Choroid plexus epithelial cell (primary cell): Measurements from ENCODE around the gene KRTAP15-1.

Experiments
- DNase-seq: peaks from one replicate; pipeline ENCODE4 v3.0.0-alpha.2; 2010; ENCODE audit warnings: low read depth
- H3K4me3 ChIP-seq: 2 replicates; pipeline ENCODE4 v1.5.1; 2011; ENCODE audit warnings: low read depth, mild to moderate bottlenecking, control low read depth, low read length, moderate library complexity
- TF ChIP-seq, protein P1 (sequence below): conservative IDR thresholded peaks from 2 replicates; pipeline ENCODE4 v1.5.1; 2011; ENCODE audit warnings: low read depth, mild to moderate bottlenecking, control low read depth, inconsistent platforms, low read length, moderate library complexity

KRTAP15-1 gene, protein sequence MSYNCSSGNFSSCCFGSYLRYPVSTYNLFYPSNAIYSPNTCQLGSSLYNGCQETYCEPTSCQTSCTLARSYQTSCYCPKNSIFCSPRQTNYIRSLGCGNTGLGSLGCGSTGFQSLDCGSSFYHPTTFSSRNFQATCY

DNA sequence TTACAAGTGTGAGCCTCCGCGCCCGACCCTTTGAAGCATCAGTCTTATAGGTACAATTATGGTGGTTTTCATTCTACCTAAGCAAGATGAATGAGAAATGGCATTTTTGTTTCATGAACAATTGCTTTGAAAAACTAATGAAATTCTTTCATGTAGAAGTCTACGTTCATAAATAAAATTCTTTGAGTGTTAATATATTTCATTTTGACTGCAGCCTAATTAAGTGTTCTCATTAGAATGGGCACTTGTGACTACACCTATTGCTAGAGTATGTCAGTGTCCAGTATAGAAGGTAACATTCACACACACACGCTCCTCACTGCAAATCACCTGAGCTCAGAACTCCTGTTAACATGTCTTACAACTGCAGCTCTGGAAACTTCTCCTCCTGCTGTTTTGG, at the start of gene KRTAP15-1:
KRTAP15-1 (plus strand) TSS at position 301 of the 400 bp plus-strand sequence; CDS start at position 354, 53 bp downstream.
- DNase-seq = no peak
- TF ChIP-seq, protein P1, sequence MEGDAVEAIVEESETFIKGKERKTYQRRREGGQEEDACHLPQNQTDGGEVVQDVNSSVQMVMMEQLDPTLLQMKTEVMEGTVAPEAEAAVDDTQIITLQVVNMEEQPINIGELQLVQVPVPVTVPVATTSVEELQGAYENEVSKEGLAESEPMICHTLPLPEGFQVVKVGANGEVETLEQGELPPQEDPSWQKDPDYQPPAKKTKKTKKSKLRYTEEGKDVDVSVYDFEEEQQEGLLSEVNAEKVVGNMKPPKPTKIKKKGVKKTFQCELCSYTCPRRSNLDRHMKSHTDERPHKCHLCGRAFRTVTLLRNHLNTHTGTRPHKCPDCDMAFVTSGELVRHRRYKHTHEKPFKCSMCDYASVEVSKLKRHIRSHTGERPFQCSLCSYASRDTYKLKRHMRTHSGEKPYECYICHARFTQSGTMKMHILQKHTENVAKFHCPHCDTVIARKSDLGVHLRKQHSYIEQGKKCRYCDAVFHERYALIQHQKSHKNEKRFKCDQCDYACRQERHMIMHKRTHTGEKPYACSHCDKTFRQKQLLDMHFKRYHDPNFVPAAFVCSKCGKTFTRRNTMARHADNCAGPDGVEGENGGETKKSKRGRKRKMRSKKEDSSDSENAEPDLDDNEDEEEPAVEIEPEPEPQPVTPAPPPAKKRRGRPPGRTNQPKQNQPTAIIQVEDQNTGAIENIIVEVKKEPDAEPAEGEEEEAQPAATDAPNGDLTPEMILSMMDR = no peak
- no peak within 1 kb of the TSS for H3K4me3 ChIP-seq

DNA sequence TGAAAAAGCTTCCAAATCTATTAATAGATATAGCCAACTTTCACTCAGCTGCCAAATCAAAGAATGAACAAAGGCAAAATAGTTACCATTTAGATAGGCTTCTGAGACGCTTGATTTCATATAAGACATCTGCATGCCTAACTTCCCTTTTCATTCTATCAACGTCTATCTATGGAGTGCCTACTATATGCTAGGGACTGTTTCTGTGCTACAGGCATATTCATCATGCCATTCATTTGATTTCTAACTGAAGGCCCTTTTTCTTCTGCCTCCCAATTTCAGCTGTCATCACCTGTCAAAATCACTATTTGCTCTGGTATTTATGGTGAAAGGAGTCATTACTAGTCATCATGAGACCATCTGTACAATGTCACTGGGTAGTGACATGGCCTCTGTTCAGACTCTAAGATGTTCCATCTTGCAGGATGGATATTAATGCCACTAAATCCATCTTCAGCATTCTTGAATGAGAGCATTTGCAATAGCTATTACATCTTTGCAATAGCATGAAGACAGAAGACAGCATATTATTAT, 48.5 kb upstream of the KRTAP15-1 start:
- TF ChIP-seq, protein P1 = no peak
- no peak for DNase-seq
- no peak overlapping the region for H3K4me3 ChIP-seq

DNA sequence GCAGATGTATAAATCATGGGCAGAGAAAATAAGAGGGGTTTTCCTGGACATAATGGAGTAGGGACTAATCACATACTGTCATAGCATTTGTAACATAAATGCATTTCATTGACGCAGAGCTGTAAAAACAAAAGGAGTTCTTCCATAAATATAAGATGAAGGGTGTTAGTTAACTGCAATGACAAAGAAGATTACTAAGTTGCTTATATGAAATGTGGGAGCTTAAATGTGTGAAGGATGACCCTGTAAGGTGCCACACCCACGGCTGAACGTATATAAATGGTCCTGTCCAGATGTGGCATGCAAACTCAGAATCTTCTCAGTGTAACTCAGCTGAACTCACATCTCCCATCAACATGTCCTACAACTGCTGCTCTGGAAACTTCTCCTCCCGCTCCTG, 44.3 kb upstream of the KRTAP15-1 start, which contains the start of gene KRTAP13-1:
KRTAP13-1 (plus strand) TSS at position 301 of the 400 bp plus-strand sequence; CDS start at position 357, 56 bp downstream.
- no peak within 1 kb of the TSS for H3K4me3 ChIP-seq
- TF ChIP-seq, protein P1 = no peak
- no peak for DNase-seq

DNA sequence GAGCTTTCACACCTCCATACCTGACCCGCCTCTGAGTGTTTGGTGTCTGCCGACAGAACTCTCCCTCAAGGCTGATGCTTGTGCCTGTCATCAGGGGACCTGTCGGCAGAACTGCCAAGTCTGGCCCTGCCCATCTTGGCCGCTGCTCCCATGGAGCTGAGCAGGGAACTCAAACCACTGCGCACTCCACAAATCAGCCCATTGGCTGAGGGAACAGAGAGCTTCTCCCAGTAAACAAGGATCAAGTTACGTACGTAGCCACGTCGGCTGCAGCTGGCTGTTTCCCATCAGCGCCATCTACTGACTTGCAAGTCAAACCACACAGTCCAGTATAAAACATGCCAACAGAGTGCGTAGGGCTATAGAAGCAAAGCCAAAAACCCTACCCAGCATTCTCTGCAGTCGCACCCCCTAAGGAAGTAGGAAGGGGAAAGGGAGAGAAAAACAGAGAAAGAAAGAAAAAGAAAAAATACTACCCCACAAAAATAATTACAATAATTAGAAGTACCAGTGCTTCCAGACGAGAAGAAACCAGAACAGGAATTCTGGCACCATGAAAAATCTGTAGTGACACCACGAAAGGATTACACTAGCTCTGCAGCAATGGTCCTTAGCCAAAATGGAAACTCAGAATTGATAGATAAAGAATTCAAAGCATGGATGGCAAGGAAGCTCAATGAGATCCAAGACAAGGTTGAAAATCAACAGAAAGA, 31.1 kb upstream of the KRTAP15-1 start:
- DNase-seq = peak; percentile 84

DNA sequence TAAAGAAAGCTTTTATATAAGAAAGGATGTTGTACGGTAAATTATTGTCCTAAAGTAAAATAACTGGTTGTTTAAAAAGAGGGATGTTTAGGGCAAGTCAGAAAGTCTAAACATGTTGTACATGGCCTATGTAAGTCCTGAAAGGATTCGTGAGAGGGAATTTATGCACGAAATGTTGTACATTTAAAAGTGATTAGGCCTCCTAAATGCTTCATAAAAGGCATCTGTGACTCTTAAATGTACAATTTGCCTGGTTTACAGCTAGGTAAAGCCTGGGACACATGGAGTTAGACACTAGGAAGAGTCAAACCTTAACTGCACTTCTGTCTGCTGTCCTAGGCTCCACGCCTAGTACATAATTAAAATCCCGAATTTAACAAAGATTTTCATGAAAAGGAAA, 24.1 kb upstream of the KRTAP15-1 start:
- TF ChIP-seq, protein P1 = no peak
- no peak for DNase-seq
- H3K4me3 ChIP-seq = no peak overlapping the region

More for the DNA sequence above, 31.1 kb upstream of the KRTAP15-1 start:
- no peak overlapping the region for H3K4me3 ChIP-seq
- TF ChIP-seq, protein P1 = peak; percentile 66

DNA sequence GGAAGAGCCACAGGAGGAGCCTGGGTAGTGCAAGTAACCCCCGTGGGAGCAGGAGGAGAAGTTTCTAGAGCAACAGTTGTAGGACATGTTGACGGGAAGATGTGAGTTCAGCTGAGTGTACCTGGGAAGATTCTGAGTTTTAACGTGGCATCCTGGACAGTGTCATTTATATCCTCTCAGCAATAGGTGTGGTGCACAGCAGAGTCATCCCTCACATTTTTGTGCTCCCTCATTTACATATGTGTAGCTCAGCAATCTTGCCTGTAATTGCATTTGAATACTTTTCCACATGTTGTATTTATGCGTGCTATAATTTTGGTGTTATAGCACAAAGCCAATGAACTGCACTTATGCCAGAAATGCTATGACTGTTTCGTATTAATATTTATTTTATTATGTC, 14.2 kb upstream of the KRTAP15-1 start, which contains the start of gene KRTAP13-3:
KRTAP13-3 (minus strand) TSS at position 101 of the 400 bp plus-strand sequence; CDS start at position 87, 14 bp downstream.
- no peak within 1 kb of the TSS for H3K4me3 ChIP-seq
- no peak for DNase-seq
- TF ChIP-seq, protein P1 = no peak
